HL-60/S4 (cell line): ENCODE results near the gene CETN1.

ENCODE experiments used
- in situ Hi-C: fragments of 300-500 bp; cut with MboI; formaldehyde crosslinking; loops from 2 replicates; pipeline ENCODE4 v1.14.3; 2022; ENCODE audit warnings: low sequenced_read_pairs

Gene CETN1

GRCh38 chr18:580154-580553, at the start of gene CETN1:
Gene CETN1, plus strand, starts transcription at chr18:580380. Its CDS starts 29 bp downstream, at chr18:580409.
- in situ Hi-C loops, result no loop called here

- in situ Hi-C loops, result no loop called here
Measured at GRCh38 chr18:532018-532417, 48.2 kb upstream of the CETN1 start.

DNA sequence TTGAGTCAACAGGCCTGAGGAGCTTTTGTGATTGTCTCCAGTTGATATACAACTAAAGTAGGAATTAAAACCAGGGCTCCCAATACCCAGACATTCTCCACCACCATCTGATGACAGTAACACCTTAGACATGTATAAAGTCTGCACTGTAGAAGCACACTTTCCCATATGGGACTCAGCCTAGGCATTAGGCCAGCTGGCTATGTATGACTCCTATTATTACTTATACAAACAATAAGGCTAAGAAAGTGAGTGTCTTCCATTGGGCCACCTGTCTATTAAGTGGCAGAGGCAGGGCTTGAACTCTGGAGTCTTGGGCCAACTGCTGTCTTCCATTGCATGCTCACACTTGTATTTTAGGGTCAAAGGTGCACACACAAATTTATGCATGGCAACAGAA, 47.5 kb upstream of the CETN1 start:
- in situ Hi-C loops, result no loop called here

DNA sequence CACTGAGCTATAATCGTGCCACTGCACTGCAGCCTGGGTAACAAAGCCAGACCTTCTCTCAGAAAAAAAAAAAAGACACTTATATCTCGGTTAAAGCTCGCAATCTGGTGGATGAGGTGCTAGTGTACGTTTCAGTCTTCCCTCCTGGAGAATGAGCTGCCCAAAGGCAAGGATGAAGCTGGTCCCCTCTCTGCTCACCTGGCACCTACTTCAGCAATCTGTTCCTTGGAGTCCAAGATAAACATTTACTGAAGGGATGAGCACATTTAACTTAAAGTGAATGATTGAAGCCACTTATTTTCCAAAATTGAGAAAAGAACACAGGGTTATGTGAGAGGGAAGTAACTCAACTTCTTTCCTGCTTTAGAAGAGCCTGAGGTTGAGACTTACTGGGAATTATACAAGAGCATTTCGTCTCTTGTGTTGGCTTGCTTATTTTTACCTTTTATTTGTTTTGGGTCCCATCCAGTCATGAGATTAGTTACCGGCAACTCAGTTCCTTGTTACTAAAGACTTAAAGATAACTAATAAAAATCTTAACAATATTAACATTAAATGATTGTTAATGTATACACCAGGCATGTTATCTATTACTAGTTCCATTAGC, 46.1 kb upstream of the CETN1 start:
- in situ Hi-C loops, result no loop called here

DNA sequence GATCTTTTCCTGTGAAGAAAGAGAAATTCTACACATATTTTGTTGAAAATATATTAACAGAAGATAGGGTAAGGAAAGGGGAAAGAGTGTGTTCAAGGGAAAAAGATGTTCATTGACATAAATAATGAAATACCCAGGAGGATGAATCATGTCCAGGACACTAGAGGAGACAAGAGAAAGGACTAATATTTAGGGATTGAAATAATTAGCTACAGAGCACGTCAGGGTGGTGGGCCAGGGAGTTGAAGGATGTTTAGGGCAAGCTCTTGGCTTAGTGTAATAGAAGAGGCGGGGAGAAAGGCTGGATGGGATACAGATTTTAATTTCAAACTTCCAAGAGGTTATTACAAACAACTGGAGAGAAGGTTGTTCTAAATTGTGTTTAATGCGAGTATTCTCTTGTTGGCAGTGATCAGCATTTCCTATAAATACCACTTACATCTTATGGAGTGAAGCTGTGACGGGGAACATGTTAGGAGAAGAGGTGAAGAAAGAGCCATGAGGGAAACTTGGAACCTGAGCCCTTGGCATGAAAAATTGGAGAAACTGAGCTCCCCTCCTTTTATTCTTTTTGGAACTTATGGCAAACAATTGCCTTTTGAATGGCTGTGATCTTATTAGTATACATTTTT, 36.6 kb upstream of the CETN1 start:
- in situ Hi-C loops, result no loop called here

- in situ Hi-C loops, result no loop called here
Measured at GRCh38 chr18:549967-550366, 30.2 kb upstream of the CETN1 start.

- in situ Hi-C loops, result no loop called here
Measured at GRCh38 chr18:551404-552061, 28.6 kb upstream of the CETN1 start.

DNA sequence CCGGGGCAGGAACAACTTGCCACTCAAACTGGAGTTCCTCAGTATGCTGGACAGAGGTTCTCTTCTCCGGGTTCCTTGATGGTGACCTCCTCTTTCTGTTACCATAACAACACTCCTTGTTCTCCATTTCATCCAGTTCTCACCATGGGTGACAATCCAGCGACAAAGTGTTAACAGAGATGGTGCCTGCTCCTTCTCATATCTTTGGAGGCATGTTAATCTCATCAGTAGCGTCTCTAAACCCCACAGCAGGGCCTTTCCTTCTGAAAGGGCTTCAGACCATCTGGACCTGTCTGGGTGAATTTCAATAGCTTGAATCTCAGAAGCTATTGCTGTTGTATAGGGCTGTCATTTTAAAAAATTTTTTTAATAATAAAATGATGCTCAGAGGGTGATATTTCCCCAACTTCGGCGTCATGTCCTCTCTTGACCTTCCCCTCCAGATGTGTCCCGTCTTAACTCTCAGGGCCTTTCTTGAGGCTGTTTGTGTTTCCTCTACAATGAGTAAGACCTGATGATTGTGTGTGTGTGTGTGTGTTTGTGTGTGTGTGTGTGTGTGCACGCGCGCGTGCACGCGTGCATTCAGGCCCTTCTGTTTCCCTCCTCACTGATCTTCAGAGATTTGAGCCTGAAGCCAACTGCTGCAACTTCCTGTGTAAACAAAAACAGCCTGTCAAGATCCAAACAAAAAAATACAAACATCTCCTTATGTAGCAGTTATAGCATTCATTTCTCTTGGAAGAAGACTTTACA, 24.3 kb upstream of the CETN1 start:
- in situ Hi-C loops, result no loop called here

DNA sequence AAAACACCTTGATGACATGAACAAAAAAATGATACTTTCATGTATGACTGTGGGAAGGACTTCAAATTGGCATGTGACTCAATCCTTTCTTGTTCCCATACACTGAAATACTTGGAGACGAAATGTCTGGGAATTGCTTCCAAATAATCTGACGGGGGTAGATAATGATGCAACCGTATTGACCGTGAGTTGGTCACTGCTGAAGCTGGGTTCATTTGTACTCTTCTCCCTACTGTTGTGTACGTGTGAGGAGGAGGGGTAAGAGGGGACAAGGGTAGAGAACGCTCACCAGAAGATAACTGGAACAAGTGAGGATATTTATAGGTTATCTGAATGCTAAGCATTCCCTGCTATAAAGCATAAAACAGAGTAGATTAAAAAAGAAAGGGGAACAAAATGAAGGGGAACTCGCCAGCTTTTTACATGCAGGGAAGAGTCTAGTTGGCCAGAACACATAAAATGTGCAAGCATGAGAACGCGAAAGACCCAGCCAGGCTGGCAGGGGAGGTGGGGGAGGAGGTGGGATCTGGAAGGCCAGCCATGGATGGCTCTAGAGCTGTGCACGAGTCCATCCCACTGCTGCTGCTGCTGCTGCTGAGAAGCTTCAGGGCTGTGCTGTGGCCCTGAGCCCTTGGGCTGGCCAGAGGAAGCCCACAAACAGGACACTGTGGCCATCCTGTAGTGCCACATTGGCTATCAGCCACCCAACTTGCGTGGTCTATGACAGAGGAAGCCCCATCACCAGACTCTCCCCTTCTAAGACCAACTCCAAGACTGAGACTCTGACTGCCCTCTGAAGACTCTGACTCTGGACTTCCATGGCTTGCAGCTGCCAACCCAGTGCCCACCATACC, 15.2 kb upstream of the CETN1 start:
- in situ Hi-C loops, result no loop called here

GRCh38 chr18:565562-566061, 14.6 kb upstream of the CETN1 start:
- in situ Hi-C loops, result no loop called here

- in situ Hi-C loops, result no loop called here
Measured at GRCh38 chr18:567122-567521, 13.1 kb upstream of the CETN1 start.

GRCh38 chr18:568731-569130, 11.4 kb upstream of the CETN1 start:
- in situ Hi-C loops, result no loop called here

DNA sequence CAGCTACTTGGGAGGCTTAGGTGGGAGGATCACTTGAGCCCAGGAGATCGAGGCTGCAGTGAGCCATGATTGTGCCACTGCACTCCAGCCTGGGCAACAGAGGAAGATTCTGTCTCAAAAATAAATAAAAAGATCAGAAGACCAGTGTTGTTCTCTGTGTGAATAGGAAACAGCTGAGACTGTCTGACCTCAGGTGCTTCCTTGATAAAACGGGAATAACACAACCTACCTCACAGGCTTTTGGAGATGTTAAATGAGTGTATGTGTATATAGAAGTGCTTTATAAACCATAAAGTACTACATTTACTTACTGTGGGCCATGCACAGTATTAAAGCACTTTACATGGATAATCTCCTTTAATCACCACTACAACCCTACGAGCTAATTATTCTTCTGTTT, 9.9 kb upstream of the CETN1 start:
- in situ Hi-C loops, result no loop called here

- in situ Hi-C loops, result no loop called here
Measured at GRCh38 chr18:570697-571096, 9.5 kb upstream of the CETN1 start.

DNA sequence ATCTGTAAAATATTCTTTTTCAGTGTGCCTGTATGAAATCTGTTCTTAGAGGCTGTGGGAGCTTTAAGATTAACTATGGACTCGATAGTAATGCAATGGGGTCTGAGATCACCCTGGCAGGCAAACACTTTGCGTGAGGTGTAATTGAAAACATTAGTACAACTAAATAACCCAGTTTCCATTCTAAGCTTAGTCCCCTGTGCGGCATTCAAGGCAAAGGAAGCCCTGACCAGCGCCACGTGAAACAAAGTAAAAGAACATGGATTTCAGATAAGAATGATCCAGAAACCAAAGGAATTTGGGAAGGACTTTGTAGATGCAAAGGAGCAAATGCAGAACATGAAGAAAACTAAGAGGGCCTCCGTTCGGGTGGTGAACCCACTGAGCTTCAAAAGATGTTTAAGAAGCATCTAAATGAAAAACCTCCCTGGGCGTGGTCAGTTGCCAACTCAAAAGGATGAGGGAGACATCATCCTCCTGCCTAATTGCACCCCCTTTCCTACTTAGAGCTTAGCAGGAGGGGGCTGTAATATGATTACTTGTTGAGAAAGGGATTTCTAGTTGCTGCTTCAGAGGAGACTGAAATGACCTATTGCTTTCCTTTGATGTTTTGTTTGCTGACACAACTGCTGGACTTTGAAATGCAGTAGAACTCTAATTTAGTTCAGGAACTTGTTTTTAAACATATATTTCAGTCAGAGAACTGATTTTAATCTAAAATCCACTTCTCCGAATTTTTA, 7.9 kb upstream of the CETN1 start:
- in situ Hi-C loops, result no loop called here

DNA sequence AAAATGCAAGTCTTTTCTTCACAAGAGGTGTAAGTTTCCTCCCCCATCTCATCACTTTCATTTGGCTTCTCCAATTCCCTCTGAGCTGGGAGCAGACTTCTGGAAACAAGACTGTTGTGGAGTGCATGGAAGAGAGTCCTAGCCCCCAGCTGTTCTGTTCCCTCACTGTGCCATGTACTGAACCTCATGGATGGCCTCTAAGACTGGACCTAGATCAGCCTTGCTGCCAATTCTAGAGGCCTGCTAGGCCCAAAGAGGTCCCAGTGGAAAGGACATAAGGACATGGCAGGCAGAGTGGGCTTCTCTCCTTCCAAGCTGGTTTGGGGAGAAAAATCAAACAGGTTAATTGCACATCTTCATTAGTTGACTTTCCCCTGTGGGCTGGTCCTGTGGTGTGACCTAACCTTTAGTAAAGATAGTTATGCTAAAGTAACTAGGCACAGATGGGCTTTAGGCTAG, 7.3 kb upstream of the CETN1 start:
- in situ Hi-C loops, result no loop called here

DNA sequence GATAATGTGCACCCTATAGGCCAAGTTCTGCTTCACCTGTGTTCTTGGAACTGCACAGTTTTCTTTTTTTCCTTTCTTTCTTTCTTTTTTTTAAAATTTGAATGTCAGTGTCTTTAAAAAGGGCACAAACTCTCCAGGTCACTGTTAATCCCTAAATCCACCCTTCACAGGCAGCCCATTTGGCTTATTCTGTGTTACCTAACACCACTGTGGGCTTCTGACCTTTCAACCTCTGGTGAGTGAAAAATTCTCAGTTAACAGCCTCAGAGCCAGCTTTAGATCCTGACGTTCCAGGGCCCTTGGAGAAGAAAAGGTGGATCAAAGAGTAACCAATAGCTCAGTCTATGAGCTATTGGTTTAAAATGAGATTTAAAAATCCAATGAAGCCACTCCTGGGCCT, 6.8 kb upstream of the CETN1 start:
- in situ Hi-C loops, result no loop called here

DNA sequence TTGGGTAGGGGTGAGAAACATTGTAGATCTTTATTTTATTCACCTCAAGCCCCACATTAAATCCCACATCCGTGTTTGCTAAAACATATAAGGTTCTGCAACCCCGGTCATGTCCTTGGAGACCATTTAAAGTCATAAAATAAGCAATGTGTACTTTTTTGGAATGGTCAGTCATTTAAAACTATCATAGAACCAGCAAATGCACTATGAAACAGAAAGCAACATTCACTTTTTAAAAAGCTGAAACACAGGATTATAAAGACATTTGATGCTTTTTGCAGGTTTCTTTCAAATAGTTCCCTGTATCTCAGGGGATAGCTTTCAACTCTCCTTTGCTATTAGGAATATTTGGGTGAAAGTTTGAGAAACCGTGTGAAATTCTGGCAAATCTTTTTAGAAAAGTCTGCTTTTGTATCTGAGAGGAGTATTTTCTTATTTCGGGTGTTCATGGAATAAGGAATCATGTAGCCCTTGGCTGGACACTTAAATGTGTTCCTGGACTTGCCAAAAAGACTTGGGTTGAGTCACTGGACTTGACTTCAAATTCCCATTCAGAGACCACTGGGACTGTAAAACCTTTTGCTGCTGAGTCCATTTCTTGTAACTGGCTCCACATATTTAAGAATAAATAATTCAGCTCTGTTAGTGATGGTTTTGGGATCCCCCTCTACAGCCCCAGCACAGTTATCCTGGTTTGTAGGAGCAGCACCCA, 5.9 kb upstream of the CETN1 start:
- in situ Hi-C loops, result no loop called here
